Stimulated activated naive B cell treated with anti-CD40 and anti-IgM and Interleukin-4, amounts not matched to agents 10 μg/mL and 1 μg/mL and 100 μg/mL, for 72 hours (primary cell): ENCODE measurements around the gene GNAI2.

Source experiments
- ATAC-seq, 2 donors: fragments of 150-1000 bp; cut with Tn5 transposase; replicated peaks; 2 replicates each; pipeline ENCODE4 v1.10.0; 2021; ENCODE audit warnings: moderate library complexity in 1 of 2
- DNase-seq: peaks from one replicate; pipeline ENCODE4 v3.0.0; 2021
- H3K27ac Mint-ChIP-seq: one replicate; pipeline ENCODE4 v1.8.0; 2022; ENCODE audit warnings: mild to moderate bottlenecking, mixed read lengths
- H3K27me3 Mint-ChIP-seq, 2 donors: one replicate each; pipeline ENCODE4 v1.8.0; 2022; ENCODE audit warnings: mixed read lengths in 2 of 2
- H3K36me3 Mint-ChIP-seq, 2 donors: one replicate each; pipeline ENCODE4 v1.8.0; 2022; ENCODE audit warnings: mixed read lengths in 2 of 2, mild to moderate bottlenecking in 1 of 2
- H3K4me1 Mint-ChIP-seq, 2 donors: one replicate each; pipeline ENCODE4 v1.8.0; 2022; ENCODE audit warnings: mixed read lengths in 2 of 2, mild to moderate bottlenecking in 1 of 2
- H3K4me3 Mint-ChIP-seq, 2 donors: one replicate each; pipeline ENCODE4 v1.8.0; 2022; ENCODE audit warnings: mild to moderate bottlenecking in 2 of 2, mixed read lengths in 2 of 2, moderate library complexity in 1 of 2
- H3K9me3 Mint-ChIP-seq, 2 donors: one replicate each; pipeline ENCODE4 v1.8.0; 2022; ENCODE audit warnings: mixed read lengths in 2 of 2, mild to moderate bottlenecking in 1 of 2

GNAI2 gene

GRCh38 chr3:50298836-50299637 is 63.0 kb downstream of the GNAI2 start, which contains the start of the genes HYAL3 and NAA80:
Gene HYAL3, minus strand, starts transcription at chr3:50299405. Its CDS starts 3,803 bp downstream, at chr3:50295602.
Gene NAA80, minus strand, starts transcription at chr3:50299405. Its CDS starts 1,942 bp downstream, at chr3:50297463.
- peaks cover 14 to 21% of the 10 kb centered on the region in 2 donors for H3K36me3 Mint-ChIP-seq
- H3K9me3 Mint-ChIP-seq = no peaks in the 10 kb centered on the region
- ATAC-seq (peak; percentile 87 to 91), DNase-seq (peak; percentile 98)
- H3K4me1 Mint-ChIP-seq = peaks cover 24 to 41% of the 10 kb centered on the region in 2 donors
- peak within 1 kb of the TSS; percentile 100 for H3K27ac Mint-ChIP-seq
- H3K4me3 Mint-ChIP-seq = peak within 1 kb of the TSS; percentile 98
- H3K27me3 Mint-ChIP-seq = no peaks in the 10 kb centered on the region

DNA sequence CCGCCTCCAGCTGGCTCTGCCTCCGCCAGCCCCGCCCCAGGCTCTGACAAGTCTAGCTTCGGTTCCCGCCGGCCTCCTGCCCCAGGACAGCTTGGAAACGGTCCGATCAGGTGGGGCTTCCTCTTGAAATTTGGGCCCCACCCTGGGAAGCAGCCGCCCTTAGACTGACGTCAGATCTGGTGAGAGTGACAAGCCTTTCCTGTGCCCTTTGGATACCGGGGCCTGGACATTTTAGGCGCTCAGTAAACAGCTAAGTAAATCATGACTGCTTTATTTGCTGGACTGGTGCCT is 63.6 kb downstream of the GNAI2 start:
- H3K4me3 Mint-ChIP-seq = peak overlapping the region; percentile 98
- H3K27ac Mint-ChIP-seq = peak overlapping the region; percentile 100
- no peaks in the 10 kb centered on the region for H3K27me3 Mint-ChIP-seq
- DNase-seq (no peak), ATAC-seq (no peak)
- peaks cover 25 to 43% of the 10 kb centered on the region in 2 donors for H3K4me1 Mint-ChIP-seq
- peaks cover 14 to 21% of the 10 kb centered on the region in 2 donors for H3K36me3 Mint-ChIP-seq
- no peaks in the 10 kb centered on the region for H3K9me3 Mint-ChIP-seq

DNA sequence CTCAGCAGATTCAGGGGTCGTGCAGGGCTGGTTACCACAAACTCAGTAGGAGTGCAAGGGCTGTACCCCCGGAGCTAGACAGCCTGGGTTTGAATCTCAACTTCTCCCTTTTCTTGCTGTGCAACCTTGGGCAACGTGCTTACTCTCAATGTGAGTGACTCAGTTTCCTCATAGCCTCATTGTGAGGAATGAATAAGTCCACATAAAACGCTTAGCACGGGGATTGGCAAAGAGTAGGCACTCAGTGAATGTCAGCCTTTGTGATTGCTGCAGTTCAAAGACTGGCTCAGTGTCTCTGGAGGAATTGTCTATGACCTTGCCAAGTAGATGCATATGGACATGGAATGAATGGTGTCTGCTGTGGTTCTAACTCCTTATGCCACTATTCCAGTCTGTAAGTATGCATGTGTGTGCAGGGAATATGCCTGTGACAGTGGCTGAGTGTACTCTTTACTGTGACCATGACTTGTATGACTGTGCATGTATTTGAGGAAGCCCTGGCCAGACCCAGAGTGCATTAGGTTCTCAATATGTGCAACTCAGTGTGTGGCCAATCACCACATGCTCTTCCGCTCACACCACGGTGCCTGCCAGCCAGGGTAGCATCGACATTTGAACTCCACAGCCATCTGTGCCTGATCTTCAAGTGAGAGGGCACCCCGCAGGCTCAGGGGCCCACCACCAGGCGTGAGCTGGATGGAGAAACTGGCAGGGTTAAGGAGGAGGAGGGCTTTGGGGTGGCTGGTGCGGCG is 64.1 kb downstream of the GNAI2 start:
- Mint-ChIP-seq H3K36me3 (peaks cover 14 to 21% of the 10 kb centered on the region in 2 donors), H3K27me3 (no peaks in the 10 kb centered on the region), H3K27ac (peak overlapping the region; percentile 100), H3K4me3 (peak overlapping the region; percentile 98), H3K4me1 (peaks cover 27 to 48% of the 10 kb centered on the region in 2 donors), H3K9me3 (no peaks in the 10 kb centered on the region)
- DNase-seq = no peak
- ATAC-seq = peak; percentile 12 to 25

DNA sequence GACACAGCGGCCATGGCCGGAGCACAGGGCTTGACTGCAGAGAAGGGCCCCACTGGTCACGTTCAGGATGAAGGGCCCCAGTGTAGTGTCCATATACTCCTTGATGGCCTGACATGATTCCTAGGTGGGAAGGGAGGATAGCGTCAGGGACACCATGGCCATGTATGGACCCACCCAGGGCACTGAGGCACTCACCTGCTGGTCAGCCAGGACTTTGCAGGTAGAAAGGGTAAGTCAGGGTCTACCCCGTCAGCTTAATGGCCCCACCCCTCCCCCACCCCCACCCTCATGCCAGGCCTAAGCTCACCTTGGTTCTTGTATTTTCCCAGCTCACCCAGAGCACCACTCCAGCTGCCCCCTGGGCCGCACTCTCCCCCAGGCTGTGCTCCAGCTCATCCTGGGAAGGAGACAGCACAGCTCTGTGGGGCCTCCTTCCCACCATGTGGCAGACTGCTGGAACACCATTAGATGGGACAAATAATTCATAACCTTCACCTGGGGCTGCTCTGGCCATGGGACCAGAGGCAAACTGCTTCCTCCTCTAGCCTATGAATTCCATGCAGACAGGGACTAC is 64.8 kb downstream of the GNAI2 start:
- H3K36me3 Mint-ChIP-seq = peaks cover 13 to 20% of the 10 kb centered on the region in 2 donors
- no peaks in the 10 kb centered on the region for H3K27me3 Mint-ChIP-seq
- H3K9me3 Mint-ChIP-seq = no peaks in the 10 kb centered on the region
- no peak for ATAC-seq
- H3K4me1 Mint-ChIP-seq = peaks cover 27 to 46% of the 10 kb centered on the region in 2 donors
- no peak for DNase-seq
- peak overlapping the region; percentile 100 for H3K27ac Mint-ChIP-seq
- H3K4me3 Mint-ChIP-seq = peak overlapping the region; percentile 98

GRCh38 chr3:50302095-50303012 is 66.3 kb downstream of the GNAI2 start:
- Mint-ChIP-seq H3K4me3 (no peak overlapping the region), H3K9me3 (no peaks in the 10 kb centered on the region), H3K4me1 (peaks cover 25 to 34% of the 10 kb centered on the region in 2 donors), H3K27ac (peak overlapping the region; percentile 22), H3K27me3 (no peaks in the 10 kb centered on the region), H3K36me3 (peaks cover 3 to 6% of the 10 kb centered on the region in 2 donors)
- no peak for ATAC-seq
- no peak for DNase-seq

- H3K4me3 Mint-ChIP-seq = no peak within 1 kb of the TSS
- no peaks in the 10 kb centered on the region for H3K9me3 Mint-ChIP-seq
- DNase-seq = no peak
- H3K36me3 Mint-ChIP-seq = peaks cover under 1 to 6% of the 10 kb centered on the region in 2 donors
- H3K27ac Mint-ChIP-seq = peak within 1 kb of the TSS; percentile 22
- peaks cover 22 to 25% of the 10 kb centered on the region in 2 donors for H3K4me1 Mint-ChIP-seq
- ATAC-seq = no peak
- H3K27me3 Mint-ChIP-seq = no peaks in the 10 kb centered on the region
Observed at GRCh38 chr3:50303013-50303815, 67.2 kb downstream of the GNAI2 start, which contains the start of gene HYAL1. Gene HYAL1, minus strand, starts transcription at chr3:50303574. Its CDS starts 618 bp downstream, at chr3:50302956.

- DNase-seq (no peak), ATAC-seq (no peak)
- Mint-ChIP-seq H3K36me3 (peaks cover 0 to 3% of the 10 kb centered on the region in 2 donors), H3K27ac (no peak overlapping the region), H3K4me3 (no peak overlapping the region), H3K4me1 (peaks cover 18 to 22% of the 10 kb centered on the region in 2 donors), H3K9me3 (no peaks in the 10 kb centered on the region), H3K27me3 (no peaks in the 10 kb centered on the region)
Observed at GRCh38 chr3:50304601-50305000, 68.6 kb downstream of the GNAI2 start.
